SJCRH30 (cell line): ENCODE results near the gene NGFR. TPM values are rescaled to one million over a fixed set of nuclear protein-coding genes. Genes with fewer than 3 reads are reported as not detected.
A peak's percentile ranks its signal among the peaks of the same experiment; 100 is the strongest.

Source experiments
- DNase-seq, 2 experiments: peaks; one replicate each; pipeline ENCODE4 v3.0.0-alpha.2; 2015 to 2020
- H3K27ac ChIP-seq: fragments of 250-450 bp; sonication (Bioruptor Pico); 2 replicates; pipeline ENCODE4 v1.5.1; 2020; ENCODE audit warnings: mild to moderate bottlenecking, moderate library complexity
- H3K27me3 ChIP-seq: fragments of 250-450 bp; sonication (Bioruptor Pico); 2 replicates; pipeline ENCODE4 v1.5.1; 2020; ENCODE audit warnings: mild to moderate bottlenecking, moderate library complexity
- H3K36me3 ChIP-seq: fragments of 250-450 bp; sonication (Bioruptor Pico); 2 replicates; pipeline ENCODE4 v1.5.1; 2020; ENCODE audit warnings: mild to moderate bottlenecking, moderate library complexity
- H3K4me1 ChIP-seq: fragments of 250-450 bp; sonication (Bioruptor Pico); 2 replicates; pipeline ENCODE4 v1.5.1; 2020; ENCODE audit warnings: mild to moderate bottlenecking, moderate library complexity
- H3K4me3 ChIP-seq: fragments of 250-450 bp; sonication (Bioruptor Pico); 2 replicates; pipeline ENCODE4 v1.5.1; 2020; ENCODE audit warnings: mild to moderate bottlenecking, moderate library complexity
- H3K9me3 ChIP-seq: fragments of 250-450 bp; sonication (Bioruptor Pico); replicated peaks from 2 replicates; pipeline ENCODE4 v1.5.1; 2020; ENCODE audit warnings: mild to moderate bottlenecking, moderate library complexity
- total RNA-seq: library from RNA; depleted of rRNA; stranded (reverse); fragments of >200 nt; shearing (Covaris generic); gene quantifications from 2 replicates; pipeline ENCODE4 v1.2.3, GENCODE V29; 2014

The NGFR gene
- total RNA-seq, 1 experiment from 2014 or later = 105 TPM

DNA sequence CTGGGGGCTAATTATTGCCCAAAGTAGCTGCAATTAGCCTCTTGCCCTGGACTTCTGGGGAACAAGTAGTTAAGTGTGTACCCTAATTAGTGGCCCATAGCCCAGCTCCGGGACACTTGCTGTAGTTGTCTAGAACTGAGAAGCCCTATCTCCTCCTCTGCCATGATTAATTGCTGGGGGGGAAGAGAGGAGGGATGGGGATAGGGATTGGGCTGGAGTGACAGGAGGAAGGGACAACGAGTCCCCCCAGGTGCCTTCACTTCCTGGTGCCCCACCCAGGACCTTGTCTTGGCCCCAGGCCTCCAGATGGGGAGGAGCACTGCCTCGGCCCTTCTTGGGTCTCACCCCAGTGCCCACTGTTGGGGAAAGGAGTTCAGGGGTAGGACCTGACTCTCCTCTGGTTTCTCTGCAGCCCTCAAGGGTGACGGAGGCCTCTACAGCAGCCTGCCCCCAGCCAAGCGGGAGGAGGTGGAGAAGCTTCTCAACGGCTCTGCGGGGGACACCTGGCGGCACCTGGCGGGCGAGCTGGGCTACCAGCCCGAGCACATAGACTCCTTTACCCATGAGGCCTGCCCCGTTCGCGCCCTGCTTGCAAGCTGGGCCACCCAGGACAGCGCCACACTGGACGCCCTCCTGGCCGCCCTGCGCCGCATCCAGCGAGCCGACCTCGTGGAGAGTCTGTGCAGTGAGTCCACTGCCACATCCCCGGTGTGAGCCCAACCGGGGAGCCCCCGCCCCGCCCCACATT is 17.4 kb downstream of the NGFR start:
- no peak overlapping the region for H3K27ac ChIP-seq
- no peak for DNase-seq
- H3K27me3 ChIP-seq = no peaks in the 10 kb centered on the region
- no peak overlapping the region for H3K4me3 ChIP-seq
- H3K36me3 ChIP-seq = peaks cover 51% of the 10 kb centered on the region
- H3K9me3 ChIP-seq = no peaks in the 10 kb centered on the region
- H3K4me1 ChIP-seq = peaks cover 47% of the 10 kb centered on the region

DNA sequence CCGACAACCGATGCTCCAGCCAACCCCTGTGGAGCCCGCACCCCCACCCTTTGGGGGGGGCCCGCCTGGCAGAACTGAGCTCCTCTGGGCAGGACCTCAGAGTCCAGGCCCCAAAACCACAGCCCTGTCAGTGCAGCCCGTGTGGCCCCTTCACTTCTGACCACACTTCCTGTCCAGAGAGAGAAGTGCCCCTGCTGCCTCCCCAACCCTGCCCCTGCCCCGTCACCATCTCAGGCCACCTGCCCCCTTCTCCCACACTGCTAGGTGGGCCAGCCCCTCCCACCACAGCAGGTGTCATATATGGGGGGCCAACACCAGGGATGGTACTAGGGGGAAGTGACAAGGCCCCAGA is 17.9 kb downstream of the NGFR start:
- no peaks in the 10 kb centered on the region for H3K27me3 ChIP-seq
- peaks cover 43% of the 10 kb centered on the region for H3K4me1 ChIP-seq
- no peak overlapping the region for H3K27ac ChIP-seq
- H3K4me3 ChIP-seq = no peak overlapping the region
- no peak for DNase-seq
- no peaks in the 10 kb centered on the region for H3K9me3 ChIP-seq
- H3K36me3 ChIP-seq = peaks cover 51% of the 10 kb centered on the region

DNA sequence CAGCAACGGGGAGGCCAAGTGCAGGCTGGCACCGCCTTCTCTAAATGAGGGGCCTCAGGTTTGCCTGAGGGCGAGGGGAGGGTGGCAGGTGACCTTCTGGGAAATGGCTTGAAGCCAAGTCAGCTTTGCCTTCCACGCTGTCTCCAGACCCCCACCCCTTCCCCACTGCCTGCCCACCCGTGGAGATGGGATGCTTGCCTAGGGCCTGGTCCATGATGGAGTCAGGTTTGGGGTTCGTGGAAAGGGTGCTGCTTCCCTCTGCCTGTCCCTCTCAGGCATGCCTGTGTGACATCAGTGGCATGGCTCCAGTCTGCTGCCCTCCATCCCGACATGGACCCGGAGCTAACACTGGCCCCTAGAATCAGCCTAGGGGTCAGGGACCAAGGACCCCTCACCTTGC is 18.5 kb downstream of the NGFR start:
- peaks cover 46% of the 10 kb centered on the region for H3K36me3 ChIP-seq
- DNase-seq = no peak
- H3K4me1 ChIP-seq = peaks cover 38% of the 10 kb centered on the region
- H3K9me3 ChIP-seq = no peaks in the 10 kb centered on the region
- H3K4me3 ChIP-seq = no peak overlapping the region
- no peaks in the 10 kb centered on the region for H3K27me3 ChIP-seq
- H3K27ac ChIP-seq = no peak overlapping the region

DNA sequence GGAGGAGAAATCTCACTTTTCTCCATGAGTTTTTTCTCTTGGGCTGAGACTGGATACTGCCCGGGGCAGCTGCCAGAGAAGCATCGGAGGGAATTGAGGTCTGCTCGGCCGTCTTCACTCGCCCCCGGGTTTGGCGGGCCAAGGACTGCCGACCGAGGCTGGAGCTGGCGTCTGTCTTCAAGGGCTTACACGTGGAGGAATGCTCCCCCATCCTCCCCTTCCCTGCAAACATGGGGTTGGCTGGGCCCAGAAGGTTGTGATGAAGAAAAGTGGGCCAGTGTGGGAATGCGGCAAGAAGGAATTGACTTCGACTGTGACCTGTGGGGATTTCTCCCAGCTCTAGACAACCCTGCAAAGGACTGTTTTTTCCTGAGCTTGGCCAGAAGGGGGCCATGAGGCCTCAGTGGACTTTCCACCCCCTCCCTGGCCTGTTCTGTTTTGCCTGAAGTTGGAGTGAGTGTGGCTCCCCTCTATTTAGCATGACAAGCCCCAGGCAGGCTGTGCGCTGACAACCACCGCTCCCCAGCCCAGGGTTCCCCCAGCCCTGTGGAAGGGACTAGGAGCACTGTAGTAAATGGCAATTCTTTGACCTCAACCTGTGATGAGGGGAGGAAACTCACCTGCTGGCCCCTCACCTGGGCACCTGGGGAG is 19.1 kb downstream of the NGFR start:
- Histone ChIP-seq H3K4me1 (peaks cover 32% of the 10 kb centered on the region), H3K27ac (no peak overlapping the region; the same call in 1 of the 2 replicates)
- DNase-seq = peak in 1 of 2 experiments; percentile 52

DNA sequence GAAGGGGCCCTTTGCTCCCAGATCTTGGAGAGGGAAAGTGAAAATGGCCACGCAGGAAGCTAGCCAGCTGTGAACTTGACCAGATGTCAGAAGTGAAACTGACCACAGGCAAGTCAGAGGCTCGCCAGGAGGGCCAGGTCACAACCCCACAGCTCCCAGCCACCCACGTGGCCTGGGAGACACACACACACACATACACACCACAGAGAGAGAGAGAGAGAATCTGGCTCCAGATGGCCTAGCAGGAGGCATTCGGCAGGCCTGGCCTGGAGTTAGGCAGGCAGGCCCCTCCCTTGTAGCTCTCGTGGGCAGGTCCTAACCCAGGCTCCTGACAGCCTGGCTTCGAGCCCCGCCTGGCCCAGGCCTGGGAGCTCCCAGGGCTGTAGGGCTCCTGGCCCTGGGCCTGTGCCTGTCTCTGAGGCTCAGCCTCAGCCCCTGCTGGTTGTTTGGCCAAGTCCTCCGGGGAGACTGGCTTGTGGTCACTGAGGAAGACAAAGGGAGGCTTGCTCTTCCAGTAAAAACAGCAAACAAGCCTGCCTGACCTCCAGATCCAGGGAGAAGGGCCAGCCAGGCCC is 20.2 kb downstream of the NGFR start:
- Histone ChIP-seq H3K27me3 (no peaks in the 10 kb centered on the region), H3K36me3 (peaks cover 35% of the 10 kb centered on the region), H3K9me3 (no peaks in the 10 kb centered on the region), H3K4me3 (no peak overlapping the region), H3K4me1 (peaks cover 31% of the 10 kb centered on the region), H3K27ac (peak overlapping the region; percentile 59)
- peak; percentile 89 to 92 for DNase-seq

More for the DNA sequence above, 19.1 kb downstream of the NGFR start:
- Histone ChIP-seq H3K27me3 (no peaks in the 10 kb centered on the region), H3K36me3 (peaks cover 40% of the 10 kb centered on the region), H3K4me3 (no peak overlapping the region), H3K9me3 (no peaks in the 10 kb centered on the region)

DNA sequence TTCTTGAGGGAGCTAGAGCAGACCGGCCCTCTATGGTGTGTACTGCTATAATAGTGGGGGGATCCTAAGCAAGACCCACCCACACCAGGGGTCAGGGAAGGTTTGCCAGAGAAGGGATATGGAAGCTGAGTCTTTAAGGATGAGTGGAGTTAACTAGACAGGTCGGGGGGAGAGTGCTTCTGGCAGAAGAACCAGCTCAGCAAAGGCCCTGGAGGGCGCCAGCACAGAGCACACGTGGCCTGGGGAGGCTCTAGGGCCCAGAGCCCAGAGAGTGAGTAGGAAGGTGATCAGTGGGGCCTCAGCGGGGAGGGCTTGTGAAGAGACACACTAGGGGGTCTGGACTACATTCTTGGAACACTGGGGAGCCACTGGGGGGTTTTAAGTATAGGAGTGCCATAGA is 21.1 kb downstream of the NGFR start:
- Histone ChIP-seq H3K4me1 (peaks cover 31% of the 10 kb centered on the region), H3K9me3 (no peaks in the 10 kb centered on the region), H3K36me3 (peaks cover 26% of the 10 kb centered on the region), H3K27me3 (no peaks in the 10 kb centered on the region), H3K4me3 (no peak overlapping the region), H3K27ac (peak overlapping the region; percentile 59; the same call in 1 of the 2 replicates)
- DNase-seq = peak in 1 of 2 experiments; percentile 38

DNA sequence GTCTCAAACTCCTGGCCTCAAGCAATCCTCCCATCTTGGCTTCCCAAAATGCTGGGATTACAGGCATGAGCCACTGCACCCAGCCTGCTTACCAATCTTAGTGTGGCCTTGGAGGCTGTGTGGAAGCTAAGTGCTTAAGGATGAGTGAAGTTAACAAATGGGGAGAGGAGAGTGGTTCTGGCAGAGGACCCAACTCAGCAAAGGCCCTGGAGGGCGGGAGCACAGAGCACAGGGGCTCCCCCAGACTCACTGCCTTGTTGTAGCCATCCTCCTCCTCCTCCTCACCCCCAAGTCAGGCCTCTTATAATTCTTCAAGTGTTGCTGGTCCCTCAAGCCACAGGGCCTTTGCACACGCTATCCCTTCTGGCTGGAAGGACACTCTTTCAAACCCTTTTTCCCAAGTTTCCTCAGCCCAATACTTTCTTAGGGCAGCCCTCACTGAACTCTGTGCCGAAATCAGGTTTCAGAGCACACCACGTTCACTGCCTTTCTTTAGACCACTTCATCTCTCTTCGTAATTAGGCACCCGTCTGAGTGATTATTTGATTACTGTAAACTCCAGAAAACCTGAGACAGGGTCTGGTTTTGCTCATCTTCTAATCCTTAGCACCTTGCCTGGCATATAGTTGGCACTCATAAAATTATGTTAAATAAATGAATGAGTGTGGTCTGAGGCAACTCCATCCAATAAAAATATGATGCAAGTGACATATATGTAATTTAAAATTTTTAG is 23.4 kb downstream of the NGFR start:
- DNase-seq = peak in 1 of 2 experiments; percentile 9
- Histone ChIP-seq H3K4me3 (no peak overlapping the region), H3K4me1 (peaks cover 33% of the 10 kb centered on the region), H3K36me3 (peaks cover 7% of the 10 kb centered on the region), H3K27ac (no peak overlapping the region), H3K9me3 (no peaks in the 10 kb centered on the region), H3K27me3 (no peaks in the 10 kb centered on the region)

DNA sequence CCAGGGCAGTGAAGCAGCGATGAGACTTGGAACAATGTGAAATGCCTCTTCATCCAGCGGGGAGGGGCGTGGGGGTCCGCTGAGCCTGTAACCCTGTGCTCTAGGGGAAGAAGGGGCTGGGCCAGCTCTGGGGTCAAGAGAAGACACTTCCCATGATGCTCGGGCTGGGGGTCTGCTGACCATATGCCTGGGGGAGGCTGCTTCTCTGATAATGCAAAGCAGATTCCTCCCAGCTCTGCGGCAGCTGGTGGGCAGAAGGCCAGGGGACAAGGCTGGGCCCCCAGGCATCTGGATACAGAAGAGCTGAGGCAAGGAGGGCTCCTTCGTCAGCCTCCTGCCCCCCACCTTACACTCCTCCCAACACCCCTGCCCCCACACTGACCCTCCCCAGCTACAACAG is 24.7 kb downstream of the NGFR start:
- no peak overlapping the region for H3K4me3 ChIP-seq
- H3K27me3 ChIP-seq = no peaks in the 10 kb centered on the region
- peak; percentile 52 to 60 for DNase-seq
- H3K27ac ChIP-seq = no peak overlapping the region
- H3K9me3 ChIP-seq = no peaks in the 10 kb centered on the region
- peaks cover 42% of the 10 kb centered on the region for H3K4me1 ChIP-seq
- H3K36me3 ChIP-seq = no peaks in the 10 kb centered on the region

DNA sequence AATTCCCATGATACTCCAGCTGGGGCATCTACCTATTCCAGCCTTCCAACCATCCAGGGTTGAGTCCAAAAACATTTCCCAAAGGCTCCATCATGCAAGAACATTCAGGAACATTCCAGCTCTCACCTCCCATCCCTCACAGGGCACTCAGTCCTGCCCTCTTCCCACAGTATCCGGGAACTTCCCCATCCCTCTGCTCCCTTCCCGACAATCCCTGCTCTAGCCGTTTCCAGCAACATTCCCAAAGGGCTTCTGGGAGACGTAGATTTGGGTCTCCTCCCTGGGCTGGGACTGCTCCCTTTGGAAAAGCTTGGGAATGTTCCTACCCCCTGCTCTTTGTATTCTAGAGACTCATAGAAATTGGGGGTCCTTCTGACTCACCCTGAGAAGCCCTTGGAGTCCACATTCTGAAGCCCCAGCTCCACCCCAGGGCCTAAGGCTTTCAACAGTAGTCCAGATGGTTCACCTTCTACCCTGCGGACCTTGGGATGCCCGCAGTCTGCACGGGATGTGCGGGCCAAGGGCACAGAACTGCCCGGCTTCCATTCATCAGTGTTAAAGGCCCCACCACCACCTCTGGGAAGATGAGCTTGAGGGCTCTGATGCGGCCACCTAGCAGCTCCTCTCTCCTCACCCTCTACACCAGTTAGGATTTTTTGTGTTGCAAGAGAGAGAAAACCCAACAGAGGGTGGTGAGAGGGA is 25.4 kb downstream of the NGFR start:
- no peaks in the 10 kb centered on the region for H3K36me3 ChIP-seq
- no peaks in the 10 kb centered on the region for H3K27me3 ChIP-seq
- H3K4me3 ChIP-seq = no peak overlapping the region
- peaks cover 40% of the 10 kb centered on the region for H3K4me1 ChIP-seq
- H3K9me3 ChIP-seq = no peaks in the 10 kb centered on the region
- H3K27ac ChIP-seq = no peak overlapping the region
- peak in 1 of 2 experiments; percentile 2 for DNase-seq

DNA sequence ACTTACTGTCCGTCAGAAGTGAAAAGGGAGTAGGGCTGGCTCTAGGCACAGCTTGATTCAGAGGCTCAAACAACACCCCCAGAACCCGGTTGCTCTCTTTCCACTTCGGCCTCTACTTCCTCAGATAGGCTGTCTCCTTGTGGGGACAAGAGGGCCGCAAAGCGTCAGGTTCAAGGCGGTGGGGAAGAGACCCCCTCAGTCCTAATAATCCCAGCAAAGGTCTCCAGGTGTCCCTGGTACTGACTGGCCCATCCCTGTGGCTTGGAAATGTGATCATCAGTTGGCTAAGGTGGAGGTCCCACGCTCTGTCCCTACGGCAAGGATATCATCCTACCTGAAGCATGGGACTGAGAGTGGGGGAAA is 26.0 kb downstream of the NGFR start:
- Histone ChIP-seq H3K4me3 (no peak overlapping the region), H3K4me1 (peaks cover 34% of the 10 kb centered on the region), H3K9me3 (no peaks in the 10 kb centered on the region), H3K27me3 (no peaks in the 10 kb centered on the region), H3K27ac (no peak overlapping the region), H3K36me3 (no peaks in the 10 kb centered on the region)
- DNase-seq = no peak

DNA sequence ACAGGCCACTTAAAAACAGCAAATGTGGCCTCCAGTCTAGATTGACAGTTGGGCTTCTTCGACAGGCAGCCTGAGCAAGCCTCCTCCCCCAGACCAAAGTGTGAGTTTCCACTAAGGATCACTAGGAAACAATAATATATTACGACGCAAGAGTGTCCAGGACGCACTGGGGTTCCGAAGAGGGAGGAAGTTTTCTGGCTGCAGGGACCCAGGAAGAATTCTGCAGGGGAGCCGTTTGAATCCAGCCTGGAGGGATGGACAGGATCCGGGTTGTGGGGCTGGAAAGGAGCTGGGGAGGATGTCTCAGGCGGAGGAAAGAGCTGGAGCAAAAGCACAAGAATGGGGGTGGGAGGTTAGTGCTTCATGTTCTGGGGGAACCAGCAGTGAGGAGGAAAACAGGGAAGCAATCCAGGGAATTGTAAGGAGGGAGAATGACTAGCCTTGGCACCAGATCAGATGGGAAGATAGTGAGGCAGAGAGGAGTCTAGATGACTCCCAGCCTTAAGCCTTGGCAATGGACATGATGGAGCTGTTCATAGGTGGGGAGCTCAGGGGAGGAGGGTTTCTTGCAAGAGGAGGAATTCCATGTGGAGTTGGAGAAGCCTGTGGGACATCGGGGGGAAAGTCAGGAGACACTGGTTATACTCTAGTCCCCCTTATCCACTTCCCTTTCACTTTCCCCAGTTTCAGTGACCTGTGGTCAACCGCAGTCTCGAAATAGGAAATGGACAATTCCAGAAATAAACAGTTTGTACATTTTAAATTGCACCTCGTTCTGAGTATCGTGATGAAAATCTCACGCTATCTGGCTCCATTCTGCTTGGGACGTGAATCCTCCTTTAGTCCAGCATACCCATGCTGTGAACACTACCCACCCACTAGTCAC is 26.6 kb downstream of the NGFR start:
- no peak overlapping the region for H3K27ac ChIP-seq
- H3K9me3 ChIP-seq = no peaks in the 10 kb centered on the region
- no peaks in the 10 kb centered on the region for H3K27me3 ChIP-seq
- peak in 1 of 2 experiments; percentile 2 for DNase-seq
- peaks cover 32% of the 10 kb centered on the region for H3K4me1 ChIP-seq
- H3K36me3 ChIP-seq = no peaks in the 10 kb centered on the region
- no peak overlapping the region for H3K4me3 ChIP-seq

DNA sequence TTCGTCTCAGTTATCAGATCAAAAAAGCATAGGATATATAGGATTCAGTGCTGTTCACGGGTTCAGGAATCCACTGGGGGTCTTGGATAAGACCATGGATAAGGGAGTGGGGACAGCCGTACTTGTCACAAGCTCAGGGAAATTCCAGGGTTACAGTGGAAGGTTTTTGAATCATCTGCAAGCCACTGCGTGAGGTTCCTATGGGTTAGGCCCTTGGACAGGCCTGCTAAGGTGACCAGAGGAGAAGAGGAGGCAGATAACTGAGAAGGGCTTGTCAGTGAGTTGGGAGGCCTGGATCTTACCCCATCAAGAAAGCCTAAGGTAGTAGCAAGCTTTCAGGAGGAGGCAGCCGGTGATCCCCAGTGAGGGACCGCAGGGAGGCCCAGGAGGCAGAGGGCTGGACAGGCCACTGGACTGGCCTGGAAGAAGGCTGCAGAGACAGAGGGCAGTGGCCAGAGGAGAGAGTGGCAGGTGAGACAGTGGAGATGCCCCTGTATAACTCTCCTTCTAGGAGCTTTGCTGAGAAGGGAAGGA is 27.3 kb downstream of the NGFR start:
- no peak overlapping the region for H3K27ac ChIP-seq
- peaks cover 32% of the 10 kb centered on the region for H3K4me1 ChIP-seq
- no peaks in the 10 kb centered on the region for H3K36me3 ChIP-seq
- H3K27me3 ChIP-seq = no peaks in the 10 kb centered on the region
- no peak for DNase-seq
- H3K9me3 ChIP-seq = no peaks in the 10 kb centered on the region
- no peak overlapping the region for H3K4me3 ChIP-seq

DNA sequence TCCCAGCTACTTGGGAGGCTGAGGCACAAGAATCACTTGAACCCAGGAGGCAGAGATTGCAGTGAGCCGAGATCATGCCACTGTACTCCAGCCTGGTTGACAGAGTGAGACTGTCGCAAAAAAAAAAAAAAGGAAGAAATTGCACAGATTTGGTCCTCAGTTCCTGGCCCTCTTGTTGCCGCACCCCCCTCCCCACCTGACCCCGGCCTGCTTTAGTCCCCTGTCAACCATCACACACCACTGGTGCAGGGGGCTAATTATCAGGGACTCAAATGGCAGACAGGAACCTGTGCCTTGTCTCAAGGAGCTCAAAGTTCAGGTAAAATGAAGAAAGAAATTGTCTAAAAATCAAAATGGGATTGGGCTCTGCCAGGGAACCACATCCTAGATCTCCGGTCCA is 28.1 kb downstream of the NGFR start:
- Histone ChIP-seq H3K27ac (no peak overlapping the region), H3K27me3 (no peaks in the 10 kb centered on the region), H3K4me1 (peaks cover 39% of the 10 kb centered on the region), H3K4me3 (no peak overlapping the region), H3K36me3 (no peaks in the 10 kb centered on the region), H3K9me3 (no peaks in the 10 kb centered on the region)
- DNase-seq = no peak
